GM12891 (cell line): ENCODE results near the gene ADAM10. TPM values are rescaled to one million over a fixed set of nuclear protein-coding genes. Genes with fewer than 3 reads are reported as not detected.

ENCODE experiments used
- DNase-seq: peaks from one replicate; pipeline ENCODE4 v3.0.0; 2011; ENCODE audit warnings: low spot score; ENCODE audit not compliant: insufficient read length
- FAIRE-seq: peaks from 2 replicates; lab custom pipeline; 2011; peaks lifted over from hg19 to GRCh38; lab: Jason Lieb, UNC
- PAX5 ChIP-seq: IDR thresholded peaks from 2 replicates; pipeline ENCODE4 v1.6.1; 2011; ENCODE audit warnings: low read length, moderate library complexity, mild to moderate bottlenecking; ENCODE audit not compliant: insufficient read depth, severe bottlenecking
- POLR2A ChIP-seq: IDR thresholded peaks from 2 replicates; pipeline ENCODE4 v1.6.1; 2011; ENCODE audit warnings: low read depth, low read length, control low read depth
- POLR2AphosphoS5 ChIP-seq: IDR thresholded peaks from 2 replicates; pipeline ENCODE4 v1.6.1; 2011; ENCODE audit warnings: low read depth, low read length, control low read depth
- POU2F2 ChIP-seq: IDR thresholded peaks from 2 replicates; pipeline ENCODE4 v1.6.1; 2011; ENCODE audit warnings: low read depth, mild to moderate bottlenecking, control low read depth, low read length, moderate library complexity
- SPI1 ChIP-seq: IDR thresholded peaks from 2 replicates; pipeline ENCODE4 v1.6.1; 2011; ENCODE audit warnings: low read depth, low read length, control low read depth
- TAF1 ChIP-seq: IDR thresholded peaks from 2 replicates; pipeline ENCODE4 v1.6.1; 2011; ENCODE audit warnings: low read depth, low read length, control low read depth
- polyA plus RNA-seq: library from polyadenylated mRNA; unstranded; fragments of >200 nt; gene quantifications from one replicate; pipeline ENCODE4 v1.2.1, GENCODE V29; 2012; ENCODE audit warnings: low read depth, missing spikeins, inconsistent platforms; ENCODE audit not compliant: missing spikeins

The ADAM10 gene, protein sequence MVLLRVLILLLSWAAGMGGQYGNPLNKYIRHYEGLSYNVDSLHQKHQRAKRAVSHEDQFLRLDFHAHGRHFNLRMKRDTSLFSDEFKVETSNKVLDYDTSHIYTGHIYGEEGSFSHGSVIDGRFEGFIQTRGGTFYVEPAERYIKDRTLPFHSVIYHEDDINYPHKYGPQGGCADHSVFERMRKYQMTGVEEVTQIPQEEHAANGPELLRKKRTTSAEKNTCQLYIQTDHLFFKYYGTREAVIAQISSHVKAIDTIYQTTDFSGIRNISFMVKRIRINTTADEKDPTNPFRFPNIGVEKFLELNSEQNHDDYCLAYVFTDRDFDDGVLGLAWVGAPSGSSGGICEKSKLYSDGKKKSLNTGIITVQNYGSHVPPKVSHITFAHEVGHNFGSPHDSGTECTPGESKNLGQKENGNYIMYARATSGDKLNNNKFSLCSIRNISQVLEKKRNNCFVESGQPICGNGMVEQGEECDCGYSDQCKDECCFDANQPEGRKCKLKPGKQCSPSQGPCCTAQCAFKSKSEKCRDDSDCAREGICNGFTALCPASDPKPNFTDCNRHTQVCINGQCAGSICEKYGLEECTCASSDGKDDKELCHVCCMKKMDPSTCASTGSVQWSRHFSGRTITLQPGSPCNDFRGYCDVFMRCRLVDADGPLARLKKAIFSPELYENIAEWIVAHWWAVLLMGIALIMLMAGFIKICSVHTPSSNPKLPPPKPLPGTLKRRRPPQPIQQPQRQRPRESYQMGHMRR
- 41.8 TPM for polyA plus RNA-seq

DNA sequence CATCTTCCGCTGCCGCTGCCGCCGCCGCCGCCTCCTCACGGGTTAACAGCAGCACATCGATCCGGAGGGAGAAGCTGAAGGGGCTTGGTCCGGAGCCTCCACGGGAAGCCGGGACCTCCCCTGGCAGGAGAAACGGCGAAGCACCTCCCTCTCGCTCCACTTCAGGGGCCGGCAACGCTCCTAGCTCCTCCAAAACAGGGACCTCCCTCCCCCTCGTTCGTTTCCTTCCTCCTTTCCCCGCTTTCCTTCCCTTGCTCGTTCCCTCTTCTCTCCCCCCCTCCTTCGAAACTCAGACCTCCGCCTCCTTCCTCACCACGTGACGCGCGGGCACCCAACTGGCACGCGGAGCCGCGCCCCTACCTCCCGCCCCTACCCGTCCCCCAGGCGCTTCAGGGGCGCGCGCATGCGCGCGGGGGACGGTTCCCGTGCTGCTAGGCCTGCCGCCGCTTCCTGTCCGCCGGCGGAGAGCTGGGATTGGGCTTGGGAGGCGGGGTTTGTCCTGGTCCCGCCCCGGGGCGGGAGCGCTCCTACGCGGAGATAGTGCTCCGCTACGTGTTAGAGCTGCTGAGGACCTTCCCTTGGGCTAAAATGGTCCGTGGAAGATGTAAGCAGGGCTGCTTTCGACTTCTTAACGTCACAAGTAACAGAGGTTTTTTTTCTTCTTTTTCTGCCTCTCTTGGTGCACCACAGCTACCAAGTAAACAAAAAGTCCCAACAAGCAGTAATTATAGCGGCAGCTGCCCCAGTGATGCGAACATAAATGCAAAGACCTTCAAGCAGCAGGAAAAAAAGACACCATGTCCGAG, at the start of gene ADAM10:
Gene ADAM10 (minus strand): TSS at position 176 of the 806 bp plus-strand sequence. CDS start 173 bp downstream, at position 3.
- FAIRE-seq (peak; percentile 94), DNase-seq (peak; percentile 98)
- no peak for TF ChIP-seq PAX5
- no peak; the same call in 1 of the 2 replicates for TF ChIP-seq POU2F2
- 0 out of 2 replicates have a peak, but pooled peaks have one; percentile 9 for TF ChIP-seq SPI1
- TF ChIP-seq POLR2AphosphoS5 = peak; percentile 66; the same call in 1 of the 2 replicates
- TF ChIP-seq TAF1 = 0 out of 2 replicates have a peak, but pooled peaks have one; percentile 24
- peak; percentile 74 for TF ChIP-seq POLR2A

DNA sequence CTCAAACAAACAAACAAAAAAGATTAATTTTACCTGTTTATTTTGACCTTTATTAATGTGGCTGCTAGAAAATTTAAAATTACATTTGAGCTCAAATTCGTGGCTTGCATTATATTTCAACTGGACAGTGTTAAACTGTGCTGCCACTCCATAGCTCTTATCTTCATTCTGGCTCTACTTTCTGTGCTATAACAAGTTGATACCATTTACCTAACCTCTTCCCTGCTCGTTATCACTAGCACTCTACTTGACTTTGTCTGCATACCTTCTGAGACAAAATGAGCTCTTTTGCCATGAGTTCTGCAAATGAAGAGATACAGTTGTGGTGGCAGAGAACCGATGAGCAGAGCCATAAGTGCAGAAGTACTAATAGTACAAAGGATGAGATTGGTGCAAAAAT, 48.0 kb upstream of the ADAM10 start:
- TF ChIP-seq PAX5 = no peak
- TF ChIP-seq SPI1 = no peak
- TF ChIP-seq POLR2A = no peak
- TF ChIP-seq POLR2AphosphoS5 = no peak
- no peak for TF ChIP-seq TAF1
- no peak for TF ChIP-seq POU2F2
- DNase-seq (no peak), FAIRE-seq (peak; percentile 52)

DNA sequence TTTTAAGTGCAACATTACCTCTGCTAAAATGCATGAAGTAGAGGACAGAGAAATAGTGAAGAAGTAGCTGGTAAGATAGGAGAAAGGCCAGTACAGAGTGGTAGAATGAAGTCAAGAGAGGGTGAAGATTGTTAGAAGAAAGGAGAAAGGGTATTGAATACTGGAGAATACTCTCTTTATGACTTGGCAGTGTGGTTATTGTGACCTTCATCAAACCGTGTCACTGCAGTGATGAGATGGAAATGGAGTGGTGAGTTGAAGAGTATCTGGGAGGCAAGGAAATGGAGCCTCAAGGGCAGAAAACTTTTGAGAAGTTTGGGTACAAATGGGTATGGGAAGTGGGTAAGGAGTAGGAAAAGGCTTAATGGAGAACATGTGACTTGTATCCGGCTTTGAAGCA, 46.3 kb upstream of the ADAM10 start:
- DNase-seq (no peak), FAIRE-seq (no peak)
- TF ChIP-seq SPI1 = no peak

DNA sequence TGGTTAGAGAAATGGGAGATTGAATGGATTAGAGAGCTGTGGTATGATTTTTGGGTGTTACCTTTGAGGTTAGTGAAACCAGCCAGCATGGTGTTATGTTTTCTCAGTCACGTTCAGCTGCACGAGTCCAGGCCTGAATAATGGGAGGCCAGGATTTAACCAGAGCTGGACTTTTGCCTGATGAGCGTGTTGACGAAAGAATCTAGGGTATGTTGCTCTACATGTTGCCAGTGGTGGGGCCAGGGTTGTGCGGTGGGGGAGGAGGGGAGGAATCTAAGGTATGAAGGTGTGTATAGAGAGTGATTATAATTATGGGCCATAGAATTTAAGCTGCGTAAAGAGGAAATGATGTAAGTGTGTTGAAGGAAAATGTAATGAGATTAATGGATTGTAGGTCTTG, 44.4 kb upstream of the ADAM10 start:
- FAIRE-seq = no peak
- no peak for DNase-seq
- TF ChIP-seq SPI1 (no peak), PAX5 (no peak), TAF1 (no peak), POLR2AphosphoS5 (no peak), POU2F2 (no peak), POLR2A (no peak)

DNA sequence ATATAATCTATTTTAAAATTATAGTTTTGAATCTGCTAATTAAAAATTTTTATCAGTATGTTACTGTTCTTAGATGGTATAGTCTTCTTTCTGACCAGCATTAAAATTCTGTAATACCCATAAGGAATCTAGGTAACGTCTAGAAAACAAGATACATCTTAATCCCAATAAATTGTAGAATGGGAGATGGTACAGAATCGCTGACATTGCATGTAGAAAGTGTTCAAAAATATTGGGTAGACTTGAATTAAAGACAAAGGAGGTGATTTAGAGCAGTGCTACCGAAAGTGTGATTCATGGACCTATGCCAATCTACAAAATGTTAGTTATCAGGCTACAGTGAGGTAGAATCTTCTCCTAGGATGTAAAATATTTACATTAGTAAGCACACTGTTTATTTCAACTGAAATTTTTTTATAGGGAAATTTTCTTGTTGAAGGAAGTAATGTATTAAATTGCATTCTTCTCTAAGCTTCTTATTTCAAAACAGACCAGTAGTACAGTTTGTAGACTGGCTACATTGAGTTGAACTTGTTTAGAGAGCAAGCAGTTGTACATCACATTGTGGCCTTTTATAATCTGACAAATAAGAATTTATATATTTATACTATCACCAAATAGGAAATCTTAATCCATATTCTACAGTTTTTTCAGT, 38.7 kb upstream of the ADAM10 start:
- no peak for TF ChIP-seq POLR2A
- TF ChIP-seq SPI1 = no peak
- TF ChIP-seq PAX5 = no peak
- no peak for TF ChIP-seq POLR2AphosphoS5
- TF ChIP-seq TAF1 = no peak
- no peak for TF ChIP-seq POU2F2
- FAIRE-seq = no peak
- no peak for DNase-seq

DNA sequence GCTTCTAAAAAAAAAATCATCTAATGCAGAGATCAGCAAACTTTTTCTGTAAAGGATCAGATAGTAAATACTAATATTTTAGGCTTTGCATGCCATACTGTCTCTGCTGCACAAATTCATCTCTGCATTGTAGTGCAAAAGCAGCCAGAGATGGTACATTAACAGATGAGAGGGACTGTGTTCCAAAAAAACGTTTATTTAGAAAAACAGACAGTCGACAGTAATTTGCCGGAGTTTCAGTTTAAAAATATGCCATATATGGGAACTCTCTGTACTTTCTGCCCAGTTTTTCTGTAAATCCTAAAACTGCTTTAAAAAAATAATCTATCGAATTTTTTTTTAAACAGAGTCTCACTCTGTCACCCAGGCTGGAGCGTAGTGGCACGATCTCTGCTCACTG, 35.8 kb upstream of the ADAM10 start:
- FAIRE-seq (no peak), DNase-seq (no peak)
- no peak for TF ChIP-seq POLR2A
- no peak for TF ChIP-seq SPI1
- no peak for TF ChIP-seq POU2F2
- no peak for TF ChIP-seq PAX5
- no peak for TF ChIP-seq POLR2AphosphoS5
- no peak for TF ChIP-seq TAF1

DNA sequence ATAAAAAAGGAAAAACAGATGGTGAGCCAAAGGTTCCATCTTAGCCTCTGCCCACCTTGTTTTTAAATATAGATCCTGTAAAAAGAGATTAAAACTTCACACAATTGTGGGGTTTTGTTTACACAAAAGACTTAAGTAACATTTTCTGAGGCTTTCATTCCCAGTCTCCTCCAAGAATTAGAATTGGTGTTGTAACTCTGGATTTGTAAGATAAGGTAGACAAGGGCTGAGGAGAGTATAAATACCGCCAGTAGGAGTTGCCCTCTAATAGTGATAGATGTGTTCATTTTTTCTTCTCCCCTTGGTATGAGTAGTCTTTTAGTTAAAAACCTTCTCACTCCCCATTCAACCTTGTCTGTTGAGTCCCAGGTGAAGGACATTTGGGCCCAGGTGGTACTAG, 30.0 kb upstream of the ADAM10 start:
- FAIRE-seq (no peak), DNase-seq (no peak)
- no peak for TF ChIP-seq POLR2AphosphoS5
- TF ChIP-seq POU2F2 = no peak
- TF ChIP-seq TAF1 = no peak
- TF ChIP-seq SPI1 = no peak
- TF ChIP-seq PAX5 = no peak
- TF ChIP-seq POLR2A = no peak

DNA sequence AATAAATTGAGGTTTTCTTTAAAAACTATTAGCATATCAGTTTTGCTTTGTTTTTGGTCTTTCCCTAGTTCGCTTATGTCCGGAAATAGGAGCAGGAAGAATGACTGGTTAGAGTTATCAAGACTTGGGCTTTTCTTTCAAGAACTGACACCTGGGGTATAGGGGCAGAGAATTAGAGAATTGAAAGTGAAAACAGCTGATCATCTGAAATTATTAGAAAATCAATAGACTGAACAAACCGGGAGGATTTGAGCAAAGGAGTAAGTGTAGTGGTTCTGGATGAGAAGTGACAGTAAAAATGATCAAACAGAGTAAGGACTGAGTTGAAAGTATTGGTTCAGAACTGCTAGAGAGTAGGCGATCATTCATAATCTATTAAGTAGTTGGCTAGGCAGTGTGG, 27.6 kb upstream of the ADAM10 start:
- TF ChIP-seq POU2F2 = no peak
- peak; percentile 72 for TF ChIP-seq SPI1
- no peak for TF ChIP-seq PAX5
- DNase-seq (peak; percentile 15), FAIRE-seq (peak; percentile 74)

DNA sequence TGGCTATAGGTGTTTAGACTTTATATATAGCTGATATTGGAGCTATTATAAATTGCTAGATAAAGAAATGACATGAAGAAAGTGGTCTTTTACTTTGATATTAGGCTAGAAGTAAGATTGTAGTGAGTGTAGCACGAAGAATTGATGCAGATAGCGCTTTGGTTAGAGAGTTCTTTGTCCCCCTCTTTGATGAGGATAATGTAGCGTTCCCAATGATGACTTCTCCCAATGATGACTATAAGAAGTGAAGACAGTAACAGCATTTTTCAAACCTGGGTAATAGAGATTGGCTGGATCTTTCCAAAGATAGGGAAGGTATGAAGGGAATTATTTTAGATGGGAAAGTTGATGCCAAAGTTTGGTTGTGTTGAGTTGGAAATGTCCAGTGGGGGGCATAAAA, 25.9 kb upstream of the ADAM10 start:
- FAIRE-seq = no peak
- TF ChIP-seq SPI1 = no peak
- no peak for TF ChIP-seq POU2F2
- TF ChIP-seq PAX5 = no peak
- no peak for DNase-seq
